ENCODE data around the gene NPNT.

DNA sequence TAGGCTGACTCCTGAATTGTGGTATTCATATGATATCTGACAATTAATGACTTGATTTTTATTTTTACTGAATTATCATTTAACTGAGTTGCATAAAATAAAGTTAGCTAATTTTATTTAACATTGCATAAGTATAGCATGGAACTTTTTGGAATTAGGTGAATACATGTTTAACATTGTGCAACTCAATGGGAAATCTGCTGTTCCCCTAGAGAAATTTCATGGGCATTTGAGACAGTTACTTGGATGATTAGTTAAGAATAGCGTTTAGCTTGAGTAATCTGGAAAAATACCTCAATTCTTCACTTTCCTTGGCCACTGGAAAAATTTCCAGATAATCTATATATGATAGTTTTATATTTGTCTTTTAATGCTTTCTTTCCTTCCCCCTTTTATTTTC lies 42.5 kb downstream of the NPNT start:
- TF ChIP-seq SUZ12 (IDR thresholded peaks at IDR 0.05) (no peak), NFRKB (IDR thresholded peaks at IDR 0.05) (no peak), SP1 (IDR thresholded peaks at IDR 0.05) (no peak), BHLHE40 (IDR thresholded peaks at IDR 0.05; ENCODE audit: borderline replicate concordance) (no peak), FOXA1 (IDR thresholded peaks at IDR 0.05) (no peak), ZNF384 (IDR thresholded peaks at IDR 0.05) (no peak), CTBP1 (IDR thresholded peaks at IDR 0.05; ENCODE audit: borderline replicate concordance) (no peak)
- TF ChIP-seq, protein P1, sequence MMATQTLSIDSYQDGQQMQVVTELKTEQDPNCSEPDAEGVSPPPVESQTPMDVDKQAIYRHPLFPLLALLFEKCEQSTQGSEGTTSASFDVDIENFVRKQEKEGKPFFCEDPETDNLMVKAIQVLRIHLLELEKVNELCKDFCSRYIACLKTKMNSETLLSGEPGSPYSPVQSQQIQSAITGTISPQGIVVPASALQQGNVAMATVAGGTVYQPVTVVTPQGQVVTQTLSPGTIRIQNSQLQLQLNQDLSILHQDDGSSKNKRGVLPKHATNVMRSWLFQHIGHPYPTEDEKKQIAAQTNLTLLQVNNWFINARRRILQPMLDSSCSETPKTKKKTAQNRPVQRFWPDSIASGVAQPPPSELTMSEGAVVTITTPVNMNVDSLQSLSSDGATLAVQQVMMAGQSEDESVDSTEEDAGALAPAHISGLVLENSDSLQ (IDR thresholded peaks at IDR 0.05), result no peak
